RWPE2 (cell line): ENCODE measurements around the gene ABCC10.
A peak's percentile ranks its signal among the peaks of the same experiment; 100 is the strongest.

Experiments
- ATAC-seq: fragments of 200-7000 bp; cut with Tn5 transposase; 3 replicates; pipeline ENCODE4 v1.9.1; 2021; ENCODE audit warnings: low read depth
- DNase-seq: peaks from one replicate; pipeline ENCODE4 v3.0.0-alpha.2; 2020; ENCODE audit warnings: low spot score
- H3K27ac ChIP-seq: fragments of 450-650 bp; 2 replicates; pipeline ENCODE4 v1.5.1; 2017; ENCODE audit warnings: mild to moderate bottlenecking; ENCODE audit not compliant: poor library complexity, severe bottlenecking
- H3K27me3 ChIP-seq: fragments of 250-450 bp; sonication (Bioruptor Pico); 2 replicates; pipeline ENCODE4 v1.5.1; 2021; ENCODE audit warnings: mild to moderate bottlenecking, moderate library complexity; ENCODE audit not compliant: insufficient read depth, poor library complexity, severe bottlenecking
- H3K36me3 ChIP-seq: fragments of 250-450 bp; sonication (Bioruptor Pico); 2 replicates; pipeline ENCODE4 v1.5.1; 2020; ENCODE audit warnings: low read depth, mild to moderate bottlenecking, moderate library complexity
- H3K4me1 ChIP-seq: fragments of 250-450 bp; sonication (Bioruptor Pico); 2 replicates; pipeline ENCODE4 v1.5.1; 2021; ENCODE audit warnings: mild to moderate bottlenecking, moderate library complexity; ENCODE audit not compliant: insufficient read depth, poor library complexity, severe bottlenecking
- H3K4me3 ChIP-seq: fragments of 250-450 bp; sonication (Bioruptor Pico); 2 replicates; pipeline ENCODE4 v1.5.1; 2021; ENCODE audit warnings: mild to moderate bottlenecking, moderate library complexity; ENCODE audit not compliant: severe bottlenecking
- H3K9me3 ChIP-seq: fragments of 250-450 bp; sonication (Bioruptor Pico); 2 replicates; pipeline ENCODE4 v1.5.1; 2021; ENCODE audit warnings: mild to moderate bottlenecking, moderate library complexity; ENCODE audit not compliant: severe bottlenecking
- TF ChIP-seq, protein P1 (sequence below): fragments of 450-650 bp; IDR thresholded peaks from one replicate; pipeline ENCODE4 v1.5.1; 2017; ENCODE audit warnings: mild to moderate bottlenecking, moderate library complexity; ENCODE audit not compliant: poor library complexity, severe bottlenecking

ABCC10 gene

DNA sequence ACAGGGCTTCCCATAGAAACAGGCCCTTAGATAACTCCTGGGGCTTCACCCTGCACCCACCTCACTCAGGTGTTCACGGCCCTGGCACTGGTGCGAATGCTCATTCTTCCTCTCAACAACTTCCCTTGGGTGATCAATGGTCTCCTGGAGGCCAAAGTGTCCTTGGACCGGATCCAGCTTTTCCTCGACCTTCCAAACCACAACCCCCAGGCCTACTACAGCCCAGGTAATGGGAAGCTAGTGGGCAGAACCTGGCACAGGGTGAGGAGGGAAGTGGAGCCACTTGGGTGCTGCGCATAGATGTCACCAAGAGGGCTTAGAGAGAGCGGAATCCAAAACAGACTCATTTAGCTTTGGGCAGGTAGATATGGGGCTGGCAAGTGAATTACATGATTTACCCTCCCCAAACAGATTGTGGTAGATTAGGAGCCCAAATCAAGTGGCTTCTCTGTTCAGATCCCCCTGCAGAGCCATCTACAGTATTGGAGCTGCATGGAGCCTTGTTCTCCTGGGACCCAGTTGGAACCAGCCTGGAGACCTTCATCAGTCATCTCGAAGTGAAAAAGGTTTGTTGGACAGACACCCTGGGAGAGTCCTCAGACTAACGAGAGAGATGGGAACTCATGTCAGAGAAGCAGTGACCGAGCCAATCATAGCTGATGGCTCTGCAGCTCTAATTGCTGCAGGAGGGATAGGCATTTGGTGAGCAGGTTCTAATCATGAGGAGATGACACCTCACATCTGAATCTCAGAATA lies 8.5 kb downstream of the ABCC10 start:
- Histone ChIP-seq H3K27ac (peak overlapping the region; percentile 35), H3K4me3 (no peak overlapping the region), H3K27me3 (no peaks in the 10 kb centered on the region), H3K36me3 (peaks cover 23% of the 10 kb centered on the region), H3K4me1 (peaks cover 19% of the 10 kb centered on the region), H3K9me3 (no peaks in the 10 kb centered on the region)
- TF ChIP-seq, protein P1, sequence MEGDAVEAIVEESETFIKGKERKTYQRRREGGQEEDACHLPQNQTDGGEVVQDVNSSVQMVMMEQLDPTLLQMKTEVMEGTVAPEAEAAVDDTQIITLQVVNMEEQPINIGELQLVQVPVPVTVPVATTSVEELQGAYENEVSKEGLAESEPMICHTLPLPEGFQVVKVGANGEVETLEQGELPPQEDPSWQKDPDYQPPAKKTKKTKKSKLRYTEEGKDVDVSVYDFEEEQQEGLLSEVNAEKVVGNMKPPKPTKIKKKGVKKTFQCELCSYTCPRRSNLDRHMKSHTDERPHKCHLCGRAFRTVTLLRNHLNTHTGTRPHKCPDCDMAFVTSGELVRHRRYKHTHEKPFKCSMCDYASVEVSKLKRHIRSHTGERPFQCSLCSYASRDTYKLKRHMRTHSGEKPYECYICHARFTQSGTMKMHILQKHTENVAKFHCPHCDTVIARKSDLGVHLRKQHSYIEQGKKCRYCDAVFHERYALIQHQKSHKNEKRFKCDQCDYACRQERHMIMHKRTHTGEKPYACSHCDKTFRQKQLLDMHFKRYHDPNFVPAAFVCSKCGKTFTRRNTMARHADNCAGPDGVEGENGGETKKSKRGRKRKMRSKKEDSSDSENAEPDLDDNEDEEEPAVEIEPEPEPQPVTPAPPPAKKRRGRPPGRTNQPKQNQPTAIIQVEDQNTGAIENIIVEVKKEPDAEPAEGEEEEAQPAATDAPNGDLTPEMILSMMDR: no peak
- DNase-seq (no peak), ATAC-seq (peak; percentile 17; the same call in 2 of the 3 replicates)

DNA sequence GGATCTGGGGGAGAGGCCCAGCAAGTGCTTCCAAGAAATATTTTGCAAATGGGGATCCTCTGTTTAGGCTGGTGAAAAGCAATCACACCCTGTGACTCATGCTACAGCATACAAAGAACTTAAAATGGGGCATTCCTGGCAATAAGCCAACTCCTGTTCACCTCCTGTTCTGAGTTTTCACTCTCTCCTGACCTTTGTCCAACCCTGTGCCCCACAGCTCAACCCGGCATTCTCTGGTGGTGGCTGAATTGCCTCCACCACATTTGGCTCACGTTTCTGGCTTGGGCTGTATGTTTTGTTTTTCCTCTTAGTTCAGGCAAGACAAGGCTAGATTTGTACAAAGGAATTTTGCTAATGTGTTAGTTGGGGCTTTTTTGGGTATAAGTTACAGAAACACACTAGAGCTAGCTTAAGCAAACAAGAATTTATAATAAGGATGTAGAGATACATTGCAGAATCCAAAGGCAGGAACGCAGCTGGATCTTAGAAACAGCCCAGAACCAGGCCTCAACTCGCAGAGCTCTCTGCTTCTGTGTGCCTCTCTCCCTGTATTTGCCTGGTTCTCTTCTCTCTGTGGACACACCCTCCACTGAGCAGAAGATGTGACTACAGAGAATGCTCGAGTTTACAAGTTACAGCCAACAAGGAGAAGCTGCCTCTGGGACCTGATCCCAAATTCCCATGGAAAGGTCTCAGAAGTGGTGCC lies 9.4 kb downstream of the ABCC10 start:
- Histone ChIP-seq H3K9me3 (no peaks in the 10 kb centered on the region), H3K4me1 (peaks cover 19% of the 10 kb centered on the region), H3K36me3 (peaks cover 22% of the 10 kb centered on the region), H3K27me3 (no peaks in the 10 kb centered on the region), H3K27ac (peak overlapping the region; percentile 35), H3K4me3 (no peak overlapping the region)
- DNase-seq: peak; percentile 83
- TF ChIP-seq, protein P1: no peak
- ATAC-seq: peak; percentile 84

DNA sequence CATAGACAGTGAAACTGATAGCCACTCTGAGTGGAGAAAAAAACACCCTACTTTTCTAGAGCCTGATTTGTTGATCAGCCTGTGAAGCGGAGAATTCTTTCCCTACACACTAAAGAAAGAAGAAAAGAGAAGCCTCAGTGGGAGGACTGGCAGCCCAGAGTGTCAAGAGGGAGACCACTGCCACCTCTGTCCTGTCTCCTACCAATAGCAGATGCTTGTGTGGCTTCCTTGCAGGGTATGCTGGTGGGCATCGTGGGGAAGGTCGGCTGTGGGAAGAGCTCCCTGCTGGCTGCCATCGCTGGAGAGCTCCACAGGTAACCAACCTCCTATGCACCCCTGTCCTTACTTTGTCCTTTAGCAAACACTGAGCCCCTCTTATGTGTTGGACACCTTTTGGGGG lies 10.4 kb downstream of the ABCC10 start:
- Histone ChIP-seq H3K9me3 (no peaks in the 10 kb centered on the region), H3K4me1 (peaks cover 19% of the 10 kb centered on the region), H3K27ac (peak overlapping the region; percentile 35), H3K36me3 (peaks cover 27% of the 10 kb centered on the region), H3K27me3 (no peaks in the 10 kb centered on the region), H3K4me3 (no peak overlapping the region)
- ATAC-seq: no peak
- no peak for DNase-seq
- TF ChIP-seq, protein P1: no peak

DNA sequence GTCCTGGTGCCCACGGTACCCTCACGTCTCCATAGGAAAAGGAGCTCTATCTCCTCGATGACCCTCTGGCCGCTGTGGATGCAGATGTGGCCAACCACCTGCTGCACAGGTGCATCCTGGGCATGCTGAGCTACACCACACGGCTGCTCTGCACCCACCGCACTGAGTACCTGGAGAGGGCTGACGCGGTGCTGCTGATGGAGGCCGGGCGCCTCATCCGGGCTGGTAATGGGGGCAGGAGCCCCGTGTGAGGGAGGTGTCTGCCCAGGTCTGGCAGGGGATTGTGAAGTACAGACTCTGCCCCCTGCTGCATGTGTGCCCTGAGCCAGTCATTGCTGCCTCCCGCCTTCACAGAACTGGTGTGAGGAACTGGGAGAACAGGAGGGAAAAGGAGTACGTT lies 15.6 kb downstream of the ABCC10 start:
- Histone ChIP-seq H3K36me3 (peaks cover 40% of the 10 kb centered on the region), H3K4me1 (no peaks in the 10 kb centered on the region), H3K9me3 (no peaks in the 10 kb centered on the region), H3K4me3 (no peak overlapping the region), H3K27ac (no peak overlapping the region), H3K27me3 (no peaks in the 10 kb centered on the region)
- DNase-seq (no peak), ATAC-seq (no peak)
- TF ChIP-seq, protein P1: no peak

DNA sequence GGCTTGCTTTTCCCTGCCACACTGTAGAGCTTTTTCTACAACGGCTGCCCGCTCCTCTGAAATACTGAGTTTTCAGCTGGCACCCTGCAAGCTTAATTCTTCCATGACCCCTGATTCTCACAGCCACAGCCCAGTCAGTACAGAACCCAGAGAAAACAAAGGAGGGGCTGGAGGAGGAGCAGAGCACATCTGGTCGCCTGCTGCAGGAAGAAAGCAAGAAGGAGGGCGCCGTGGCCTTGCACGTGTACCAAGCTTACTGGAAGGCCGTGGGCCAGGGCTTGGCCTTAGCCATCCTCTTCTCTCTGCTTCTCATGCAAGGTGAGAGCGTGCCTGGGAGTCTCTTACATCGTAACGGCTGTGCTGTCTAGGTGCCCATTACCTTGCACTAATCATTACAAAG lies 16.7 kb downstream of the ABCC10 start:
- peaks cover 40% of the 10 kb centered on the region for H3K36me3 ChIP-seq
- H3K9me3 ChIP-seq: no peaks in the 10 kb centered on the region
- H3K4me1 ChIP-seq: no peaks in the 10 kb centered on the region
- H3K27me3 ChIP-seq: no peaks in the 10 kb centered on the region
- H3K27ac ChIP-seq: no peak overlapping the region
- TF ChIP-seq, protein P1: no peak
- DNase-seq (no peak), ATAC-seq (no peak)
- no peak overlapping the region for H3K4me3 ChIP-seq
